GM19395 (cell line): ENCODE data around the gene TAOK3.
"Not testable (repeated sequence)": the region's sequence is repeated elsewhere in the genome, so short reads cannot be mapped to it uniquely, and the experiment has no call there.

Source experiments
- ATAC-seq: cut with Tn5 transposase; IDR thresholded peaks from one replicate; pipeline ENCODE4 v1.9.1; 2021; ENCODE audit warnings: mild to moderate bottlenecking, moderate library complexity; ENCODE audit not compliant: unreplicated experiment

The TAOK3 gene

GRCh38 chr12:118374126-118374725 is 1.5 kb upstream of the TAOK3 start:
- ATAC-seq: no peak

- ATAC-seq: no peak
Observed at GRCh38 chr12:118373616-118374015, 909 bp upstream of the TAOK3 start.

GRCh38 chr12:118371321-118372282 is 1.1 kb downstream of the TAOK3 start:
- no peak for ATAC-seq

- ATAC-seq: no peak
Observed at GRCh38 chr12:118370601-118371000, 2.1 kb downstream of the TAOK3 start.

GRCh38 chr12:118368821-118369220 is 3.9 kb downstream of the TAOK3 start:
- no peak for ATAC-seq

- ATAC-seq: no peak
Observed at GRCh38 chr12:118361889-118362288, 10.8 kb downstream of the TAOK3 start.

GRCh38 chr12:118361092-118361404 is 11.7 kb downstream of the TAOK3 start:
- ATAC-seq: no peak

- ATAC-seq: no peak
Observed at GRCh38 chr12:118359541-118359915, 13.2 kb downstream of the TAOK3 start.

- ATAC-seq: no peak
Observed at GRCh38 chr12:118358612-118359540, 13.8 kb downstream of the TAOK3 start.

- no peak for ATAC-seq
Observed at GRCh38 chr12:118358008-118358359, 14.7 kb downstream of the TAOK3 start.

GRCh38 chr12:118357257-118358007 is 15.3 kb downstream of the TAOK3 start:
- ATAC-seq: peak; percentile 69

- peak; percentile 29 for ATAC-seq
Observed at GRCh38 chr12:118356809-118357256, 15.9 kb downstream of the TAOK3 start.

GRCh38 chr12:118355843-118356242 is 16.9 kb downstream of the TAOK3 start:
- ATAC-seq: no peak

GRCh38 chr12:118354903-118355302 is 17.8 kb downstream of the TAOK3 start:
- no peak for ATAC-seq

GRCh38 chr12:118354503-118354902 is 18.2 kb downstream of the TAOK3 start:
- not testable (repeated sequence) for ATAC-seq

- ATAC-seq: no peak
Observed at GRCh38 chr12:118353721-118354120, 19.0 kb downstream of the TAOK3 start.

- no peak for ATAC-seq
Observed at GRCh38 chr12:118350908-118351559, 21.7 kb downstream of the TAOK3 start.

DNA sequence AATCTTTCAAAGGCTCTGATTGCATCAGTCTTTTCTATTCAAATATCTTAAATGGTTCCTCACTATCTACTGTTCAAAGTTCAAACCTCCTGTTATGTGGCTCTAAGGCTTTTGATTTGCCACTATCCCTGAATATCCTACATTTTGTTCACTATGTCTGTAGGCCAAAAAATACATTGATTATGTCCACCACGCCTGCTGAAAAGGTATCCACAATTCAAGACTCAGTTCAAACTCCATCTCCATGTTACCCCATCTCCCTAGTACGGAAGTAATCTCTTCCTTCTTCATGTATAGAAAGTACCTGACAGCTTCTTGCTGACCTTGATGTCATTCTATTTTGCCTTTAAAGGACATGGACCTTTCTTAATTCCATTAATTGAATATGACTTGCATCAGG is 24.8 kb downstream of the TAOK3 start:
- no peak for ATAC-seq

DNA sequence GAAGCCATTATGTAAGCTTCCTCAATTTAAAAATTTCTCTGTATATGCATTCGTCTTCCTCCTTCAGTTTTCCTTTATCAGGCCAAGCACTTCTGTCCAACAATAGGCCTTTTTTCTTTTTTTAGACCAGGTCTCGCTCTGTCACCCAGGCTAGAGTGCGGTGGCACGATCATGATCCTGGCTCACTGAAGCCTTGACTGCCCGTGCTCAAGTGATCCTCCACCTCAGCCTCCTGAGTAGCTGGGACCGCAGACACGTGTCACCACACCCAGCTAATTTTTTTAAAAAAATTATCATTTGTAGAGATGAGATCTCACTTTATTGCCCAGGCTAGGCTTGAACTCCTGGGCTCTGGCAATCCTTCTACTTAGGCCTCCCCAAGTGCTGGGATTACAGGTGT is 25.8 kb downstream of the TAOK3 start:
- peak; percentile 78 for ATAC-seq

DNA sequence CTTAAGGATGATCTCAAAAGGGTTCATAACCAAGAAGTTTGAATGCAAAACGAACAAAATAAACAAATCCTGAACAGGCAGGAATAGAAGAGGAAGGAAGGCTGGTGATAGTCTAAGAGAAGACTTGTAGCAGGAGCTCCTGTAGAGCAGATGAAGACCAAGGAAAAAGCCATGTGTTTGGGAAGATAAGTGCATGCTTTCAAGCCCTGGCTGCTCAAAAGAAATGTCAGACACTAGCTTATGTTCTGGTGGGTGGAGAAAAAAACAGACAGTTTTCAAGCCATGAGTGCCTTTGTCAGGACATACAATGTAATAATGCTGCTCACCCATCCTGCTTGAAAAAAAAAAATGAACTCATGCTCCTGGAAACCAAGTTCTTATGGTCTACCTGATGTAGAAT is 27.4 kb downstream of the TAOK3 start:
- no peak for ATAC-seq
